Fibroblast of upper back skin (primary cell): Measurements from ENCODE around the gene KCNC3.

Source experiments
- DNase-seq: peaks from one replicate; pipeline ENCODE4 v3.0.0-alpha.2; 2013

Gene KCNC3

DNA sequence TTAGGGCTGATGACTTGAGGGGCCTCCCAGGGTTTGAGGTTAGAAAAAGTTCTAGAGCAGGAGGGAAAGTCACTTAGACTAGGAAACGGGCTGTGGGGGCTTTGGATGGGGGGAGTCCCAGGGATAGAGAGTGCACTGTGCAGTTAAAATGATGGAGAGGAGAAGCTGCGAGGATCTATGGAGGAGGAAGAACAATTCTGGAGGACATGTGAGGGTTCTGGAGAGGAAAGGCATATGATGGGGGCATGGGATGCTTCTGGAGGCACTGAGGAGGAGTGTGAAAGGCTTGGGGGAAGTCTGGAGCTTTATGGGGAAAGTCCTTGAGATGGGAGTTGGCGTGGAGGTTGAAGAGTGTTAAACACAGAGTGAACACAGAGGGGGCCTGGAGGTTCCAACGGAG, 2.2 kb downstream of the KCNC3 start:
- no peak for DNase-seq

DNA sequence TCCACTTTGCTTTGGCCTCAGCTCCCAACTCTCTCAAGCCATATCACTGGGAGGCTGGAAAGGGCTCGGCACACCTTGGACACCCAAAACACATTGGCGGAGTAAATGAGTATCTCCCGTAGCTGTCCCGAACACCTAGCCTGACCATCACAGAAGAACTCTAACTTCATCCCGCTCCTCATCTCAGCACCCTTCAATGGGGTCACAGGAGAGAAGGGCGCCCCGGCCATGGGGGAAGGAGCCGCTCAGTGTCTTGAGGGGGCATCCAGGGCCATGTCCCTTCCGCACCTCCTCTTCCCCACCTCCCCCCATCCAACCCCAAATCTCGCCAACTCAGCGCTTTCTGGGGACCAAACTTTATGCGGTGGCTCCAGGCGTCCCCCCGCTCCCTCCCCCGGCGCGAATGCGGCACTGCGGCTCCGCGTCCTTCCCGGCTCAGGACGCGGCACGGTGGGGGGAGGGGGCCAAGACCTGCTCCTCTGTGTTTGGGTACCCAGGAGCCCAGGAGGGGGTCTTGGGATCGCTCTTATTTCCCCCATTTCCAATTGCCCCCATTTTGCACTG, 3.0 kb downstream of the KCNC3 start:
- DNase-seq: no peak

DNA sequence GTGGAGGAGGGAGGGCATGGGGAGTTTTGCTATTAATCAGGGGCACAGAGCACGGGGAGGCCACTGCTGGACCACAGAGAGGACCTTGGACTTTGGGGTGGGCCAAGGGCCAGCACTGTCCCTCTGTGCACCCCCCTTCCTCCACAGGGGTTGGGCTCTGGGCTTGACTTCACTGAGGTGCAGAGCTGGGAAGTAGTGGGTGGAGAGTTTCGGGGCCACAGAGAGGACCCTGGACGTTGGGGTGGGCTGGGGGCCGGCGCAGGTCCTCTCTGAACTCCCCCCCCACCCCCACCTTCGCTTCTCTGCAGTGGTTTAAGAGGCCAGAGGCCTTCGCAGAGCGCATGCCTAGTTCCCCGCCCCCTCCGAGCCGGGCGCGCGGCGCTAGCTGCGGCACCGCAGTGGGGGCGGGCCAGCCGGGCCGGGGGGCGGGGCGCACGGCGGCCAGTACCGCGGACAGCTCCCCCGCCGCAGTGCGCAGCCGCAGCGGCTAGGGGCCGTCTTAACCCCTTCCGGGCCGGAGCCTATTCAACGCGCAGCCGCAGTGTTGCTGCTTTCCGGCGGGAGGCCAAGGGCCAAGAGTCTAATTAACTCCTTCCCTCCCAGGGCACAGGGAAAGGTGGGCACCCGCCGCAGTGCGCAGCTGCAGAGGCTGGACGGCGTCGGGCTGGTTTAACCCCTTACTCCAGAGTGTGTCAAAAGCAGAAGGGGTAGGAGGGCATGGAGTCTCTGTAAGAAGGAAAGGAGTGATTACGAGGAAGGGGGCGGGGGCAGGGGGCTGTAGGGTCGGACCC, 3.7 kb downstream of the KCNC3 start:
- peak; percentile 7 for DNase-seq

DNA sequence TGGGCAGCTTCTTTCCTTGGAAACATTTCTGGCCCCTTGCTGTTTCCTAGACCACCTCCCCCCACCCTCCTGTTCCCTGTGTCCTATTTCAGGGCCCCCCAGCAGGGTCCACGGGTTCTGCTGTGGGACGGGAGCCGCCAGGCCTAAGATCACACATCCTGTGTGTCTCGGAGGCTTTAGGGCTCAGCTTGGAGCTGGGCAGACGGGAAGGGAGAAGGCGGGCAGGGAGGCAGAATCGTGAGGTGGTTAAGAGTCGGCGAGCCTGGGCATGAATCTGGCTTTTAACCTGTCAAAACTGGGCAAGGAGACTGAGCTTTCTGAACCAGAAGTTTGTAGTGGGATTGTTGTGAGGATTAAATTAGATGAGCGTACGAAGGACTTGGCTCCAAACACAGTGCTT, 4.8 kb downstream of the KCNC3 start:
- no peak for DNase-seq

DNA sequence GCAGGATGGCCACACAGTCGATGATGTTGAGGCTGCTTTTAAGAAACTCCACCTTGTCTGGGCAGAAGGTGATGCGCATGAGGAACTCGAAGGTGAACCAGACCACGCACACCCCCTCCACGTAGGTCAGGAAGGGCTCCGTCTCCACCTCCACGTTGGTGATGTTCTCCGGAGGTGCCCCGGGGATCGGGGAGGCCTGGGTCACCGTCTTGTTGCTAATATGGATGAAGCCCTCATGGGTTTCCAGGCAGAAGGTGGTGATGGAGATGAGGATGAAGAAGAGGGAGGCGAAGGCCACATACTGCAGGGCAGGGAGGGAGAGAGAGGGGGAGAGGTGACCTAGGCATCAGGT, 5.4 kb downstream of the KCNC3 start:
- no peak for DNase-seq

DNA sequence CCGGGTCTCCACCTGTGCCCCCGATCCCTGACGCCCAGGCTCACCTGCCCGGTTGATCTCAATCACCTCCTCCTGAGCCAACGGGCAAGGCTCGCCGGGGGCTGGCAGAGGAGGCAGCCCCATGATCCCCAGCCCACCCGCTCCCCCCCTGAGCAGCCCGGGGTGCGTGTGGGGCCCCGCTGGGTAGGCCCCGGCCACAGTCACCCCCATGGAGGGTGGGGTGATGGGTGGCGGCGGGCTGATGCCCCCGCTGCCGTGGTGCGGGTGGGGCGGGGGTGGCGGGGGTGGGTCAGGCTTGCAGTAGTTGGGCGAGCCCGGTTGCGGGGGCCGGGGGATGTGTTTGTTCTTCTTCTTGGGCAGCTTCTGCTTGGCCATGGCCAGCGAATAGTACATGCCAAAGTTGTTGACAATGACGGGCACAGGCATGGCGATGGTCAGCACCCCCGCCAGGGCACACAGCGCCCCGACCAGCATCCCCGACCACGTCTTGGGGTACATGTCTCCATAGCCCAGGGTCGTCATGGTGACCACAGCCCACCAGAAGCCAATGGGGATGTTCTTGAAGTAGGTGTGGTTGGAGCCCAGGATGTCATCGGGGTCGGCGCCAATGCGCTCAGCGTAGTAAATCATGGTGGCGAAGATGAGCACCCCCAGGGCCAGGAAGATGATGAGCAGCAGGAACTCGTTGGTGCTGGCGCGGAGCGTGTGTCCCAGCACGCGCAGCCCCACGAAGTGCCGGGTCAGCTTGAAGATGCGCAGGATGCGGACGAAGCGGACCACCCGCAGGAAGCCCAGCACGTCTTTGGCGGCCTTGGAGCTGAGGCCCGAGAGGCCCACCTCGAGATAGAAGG, 6.0 kb downstream of the KCNC3 start:
- DNase-seq: no peak

DNA sequence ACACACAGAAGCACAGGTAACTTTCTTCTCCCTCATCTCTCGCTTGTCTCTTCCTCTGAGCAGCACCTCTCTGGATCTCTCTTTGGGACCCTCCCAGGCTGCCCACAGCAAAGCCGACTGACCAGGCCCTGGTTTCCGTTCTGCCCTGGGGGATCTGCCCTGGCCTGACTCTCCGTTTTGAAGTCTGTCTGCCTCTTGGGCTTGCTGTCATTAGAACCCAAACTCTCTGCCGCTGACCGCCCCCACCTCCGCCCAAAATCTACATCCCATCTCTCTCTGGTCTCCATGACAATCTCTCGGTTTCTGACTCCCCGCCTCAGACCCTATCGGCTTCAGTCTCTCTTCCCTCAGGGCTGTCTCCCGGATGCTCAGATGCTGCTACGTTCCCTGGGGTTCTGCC, 6.9 kb downstream of the KCNC3 start:
- no peak for DNase-seq

DNA sequence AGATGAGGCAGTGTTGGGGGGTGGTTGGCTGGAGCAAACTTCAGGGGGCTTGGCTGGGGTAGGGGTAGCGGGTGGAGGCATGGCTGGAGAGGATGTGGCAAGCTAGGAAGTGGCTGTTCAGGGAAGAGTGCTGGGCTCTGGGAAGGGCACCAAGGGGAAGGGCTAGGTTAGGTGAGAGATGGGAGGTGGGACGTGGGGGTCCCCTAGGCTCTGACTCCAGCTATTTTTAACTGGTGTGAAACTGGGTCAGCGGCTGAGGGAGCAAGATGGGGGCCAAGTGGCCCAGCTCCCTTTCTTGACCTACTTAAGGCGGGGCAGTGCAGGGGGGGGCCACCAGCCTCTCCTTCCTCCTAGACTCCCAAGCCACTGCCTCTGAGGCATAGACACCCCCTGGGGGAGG, 7.3 kb downstream of the KCNC3 start:
- DNase-seq: no peak

DNA sequence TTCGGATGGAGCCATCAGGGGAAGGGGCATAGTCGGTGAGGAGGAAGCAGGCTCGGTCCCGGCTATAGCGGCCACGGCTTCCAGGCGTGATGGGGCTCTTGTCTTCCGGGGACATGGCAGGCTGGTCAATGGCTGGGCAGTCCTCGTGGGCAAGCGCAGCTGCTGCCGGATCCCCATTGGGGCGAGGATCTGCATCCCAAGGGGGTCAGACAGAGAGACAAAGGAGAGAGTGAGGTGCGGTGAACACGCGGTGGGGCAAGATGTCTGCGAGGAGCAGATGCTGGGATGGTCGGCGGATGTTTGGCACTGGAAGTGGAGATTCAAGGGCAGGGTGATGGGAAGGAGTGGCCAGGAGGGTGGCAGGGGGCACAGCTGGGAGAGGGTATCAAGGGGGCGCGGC, 8.6 kb downstream of the KCNC3 start:
- no peak for DNase-seq

DNA sequence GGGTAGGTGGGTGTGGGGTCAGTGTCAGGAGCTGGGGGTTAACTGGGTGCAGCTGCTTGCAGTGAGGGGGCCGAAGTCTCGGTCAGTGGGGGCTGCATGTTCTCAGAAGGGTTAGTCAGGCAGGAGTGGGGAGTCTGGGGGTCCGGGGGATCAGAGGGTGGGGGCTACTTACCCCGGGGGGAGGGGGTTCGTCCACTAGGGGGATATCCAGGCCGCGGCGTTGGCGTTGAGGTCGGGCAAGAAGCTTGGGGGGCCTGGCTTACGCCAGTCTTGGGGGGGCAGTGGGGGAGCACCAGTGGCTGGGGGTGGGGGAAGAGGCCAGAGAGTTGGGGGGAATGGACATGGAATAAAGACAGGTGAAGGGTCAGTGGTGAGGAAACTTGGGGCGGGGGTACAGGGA, 9.1 kb downstream of the KCNC3 start:
- no peak for DNase-seq

DNA sequence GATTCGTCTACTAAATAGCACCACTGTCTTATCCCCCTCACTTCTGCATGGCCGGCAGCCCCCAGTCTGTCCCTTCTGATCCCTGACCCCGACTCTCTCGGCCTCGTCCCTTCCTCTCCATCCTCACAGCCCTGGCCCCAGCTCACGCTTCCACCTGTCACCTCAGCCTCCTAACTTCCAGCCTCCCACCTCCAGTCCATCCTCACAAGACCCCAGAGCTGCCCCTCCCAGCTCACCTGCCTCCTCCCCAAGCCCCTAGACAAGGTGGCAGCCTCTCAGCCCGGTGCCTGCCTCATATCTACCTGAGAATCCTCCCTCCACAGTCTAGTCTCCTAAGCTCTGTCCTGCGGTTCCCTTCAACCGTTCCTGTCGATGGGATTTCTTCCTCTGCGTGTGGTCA, 10.0 kb downstream of the KCNC3 start:
- no peak for DNase-seq

DNA sequence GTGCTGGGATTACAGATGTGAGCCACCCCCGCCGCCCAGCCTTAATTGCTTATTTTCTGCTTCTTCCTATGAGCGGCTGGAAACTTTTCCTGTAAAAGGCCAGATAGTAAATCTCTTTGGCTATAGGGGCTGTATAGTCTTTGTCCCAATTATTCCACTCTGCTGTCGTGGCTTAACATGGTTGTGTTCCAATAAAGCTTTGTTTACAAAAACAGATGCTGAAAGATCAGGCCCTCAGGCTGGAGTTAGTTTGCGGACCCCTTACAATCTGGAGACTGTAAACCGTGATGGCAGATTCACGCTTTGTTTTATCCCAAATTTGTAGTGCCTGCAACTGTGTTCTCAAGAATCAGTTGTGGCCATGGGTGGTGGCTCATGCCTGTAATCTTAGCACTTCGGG, 10.7 kb downstream of the KCNC3 start:
- no peak for DNase-seq

DNA sequence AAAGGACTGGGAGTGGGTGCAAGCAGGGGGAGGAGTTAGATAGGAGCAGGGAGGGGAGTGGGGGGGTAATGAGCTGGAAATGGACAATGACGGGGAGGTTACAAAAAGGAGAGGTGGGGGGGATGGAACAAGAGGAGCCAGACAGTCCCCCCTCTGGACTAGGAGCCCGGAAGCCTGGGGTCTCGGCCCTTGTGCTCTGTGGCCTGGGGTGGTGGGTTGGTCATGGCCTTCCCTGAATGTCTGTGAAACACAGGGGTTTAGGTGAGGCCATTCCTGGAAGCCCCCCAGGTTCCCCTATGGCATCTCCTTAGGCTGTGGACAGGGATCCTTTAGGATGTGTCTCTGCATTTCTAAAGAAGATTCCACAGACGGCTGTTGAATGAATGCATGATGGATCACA, 12.1 kb downstream of the KCNC3 start:
- no peak for DNase-seq

DNA sequence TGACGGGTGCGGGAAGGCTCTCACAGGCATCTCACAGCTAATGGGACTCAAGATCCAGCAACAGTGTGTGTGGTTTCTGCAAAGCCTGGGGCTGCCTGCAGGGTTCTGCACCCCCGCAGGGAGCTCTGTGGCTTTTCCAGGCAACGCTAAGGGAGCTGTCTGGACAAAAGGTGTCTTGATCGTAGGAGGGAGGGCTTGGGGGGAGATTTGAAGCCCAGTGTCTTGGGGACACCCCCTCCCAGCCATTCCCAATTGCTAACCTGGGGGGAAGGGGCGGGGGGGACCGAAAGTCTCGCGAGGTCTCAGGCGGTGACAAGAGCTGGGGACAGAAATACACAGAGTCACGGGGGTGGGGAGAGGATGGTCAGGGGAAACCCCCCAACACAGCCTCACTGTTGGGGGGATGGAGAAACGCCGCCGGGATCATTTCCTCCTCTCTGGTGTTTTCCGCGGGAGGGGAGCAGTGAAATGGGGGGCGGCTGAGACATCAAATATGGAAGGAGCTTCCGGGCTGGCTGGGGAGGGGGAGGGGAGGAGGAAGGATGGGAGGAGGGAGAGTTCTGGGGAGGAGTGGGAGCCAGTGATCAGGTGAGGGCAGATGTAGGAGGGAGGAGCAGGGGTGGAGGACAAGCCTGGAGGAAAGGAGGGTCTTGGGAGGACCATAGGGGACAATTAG, 13.3 kb downstream of the KCNC3 start:
- no peak for DNase-seq

DNA sequence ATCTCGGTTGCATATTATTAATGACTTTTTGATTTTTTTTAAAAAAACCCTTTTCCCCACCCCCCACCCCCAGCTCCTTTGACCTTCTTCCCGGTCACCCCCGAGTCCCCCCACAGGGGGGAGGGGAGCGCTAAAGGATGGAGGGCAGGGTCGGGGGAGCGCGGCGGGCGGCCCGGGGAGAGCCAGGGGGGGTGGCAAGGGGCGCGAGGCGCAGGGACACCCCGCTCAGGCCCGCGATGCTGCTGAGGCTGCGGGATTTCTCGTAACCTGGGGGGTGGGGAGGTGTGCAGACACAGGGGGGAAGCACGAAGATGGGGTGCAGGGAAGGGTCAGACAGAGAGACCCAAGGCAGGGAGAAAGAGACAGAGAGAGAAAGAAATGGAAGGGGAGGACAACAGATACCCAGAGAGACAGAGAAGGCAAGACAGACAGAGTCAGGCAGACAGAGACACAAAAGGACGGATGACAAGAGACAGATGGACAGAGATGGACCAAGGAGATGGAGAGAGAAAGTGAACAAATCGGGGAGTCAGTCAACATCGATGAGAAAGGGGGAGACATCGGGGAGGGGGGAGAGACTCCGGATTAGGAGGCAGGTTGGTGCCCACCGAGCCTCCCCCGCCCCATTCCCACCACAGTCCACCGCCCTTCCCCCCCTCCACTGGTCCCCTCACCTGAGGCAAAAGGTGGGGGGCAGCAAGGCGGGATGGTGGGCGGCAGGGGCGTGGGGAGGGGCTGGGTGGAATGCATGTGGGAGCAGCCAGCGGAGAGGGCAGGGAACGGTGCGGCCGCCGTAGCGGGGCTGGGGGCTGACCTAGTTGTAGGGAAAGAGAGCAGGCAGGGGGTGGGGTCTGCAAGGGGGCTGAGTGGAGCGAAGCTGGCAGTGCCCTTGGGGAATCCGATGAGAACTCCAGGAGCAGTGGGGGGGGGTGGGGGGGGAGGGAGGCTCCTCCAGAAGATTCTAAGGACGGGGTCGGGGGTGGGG, 14.2 kb downstream of the KCNC3 start:
- no peak for DNase-seq

DNA sequence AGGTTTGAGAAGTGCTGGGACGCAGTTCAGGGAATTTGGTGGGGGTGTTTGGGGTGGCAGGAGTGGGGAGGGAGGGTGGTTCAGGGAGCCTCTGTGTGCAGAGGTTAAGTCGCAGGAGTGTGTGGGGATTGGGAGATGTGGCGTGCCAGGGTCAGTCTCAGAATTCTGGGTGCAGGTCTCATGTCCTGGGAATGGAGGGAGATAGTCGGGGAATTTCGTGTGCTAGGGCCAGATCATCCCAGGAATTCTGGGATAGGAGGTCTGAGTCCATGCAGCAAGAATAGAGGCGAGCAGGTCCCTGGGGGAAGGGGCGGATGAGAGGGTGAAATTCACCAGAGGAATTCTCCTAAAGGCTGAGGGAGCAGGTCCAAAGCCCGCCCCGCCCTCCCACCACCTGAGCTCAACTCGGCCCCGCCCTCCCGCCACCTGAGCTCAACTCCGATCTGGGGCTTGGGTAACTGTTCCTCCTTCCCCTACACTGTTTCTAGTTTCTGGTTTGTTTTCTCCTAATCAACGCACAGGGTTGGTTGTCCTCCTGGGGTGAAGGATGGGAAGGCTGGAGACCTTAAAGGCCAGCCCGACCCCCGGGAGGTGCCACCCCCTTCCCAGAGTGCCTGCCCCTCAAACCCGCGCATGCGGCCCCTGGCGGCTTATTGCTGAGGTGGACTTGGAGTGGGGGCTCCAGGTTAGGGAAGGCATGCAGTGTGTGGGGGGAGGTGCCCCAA, 15.2 kb downstream of the KCNC3 start:
- DNase-seq: no peak

DNA sequence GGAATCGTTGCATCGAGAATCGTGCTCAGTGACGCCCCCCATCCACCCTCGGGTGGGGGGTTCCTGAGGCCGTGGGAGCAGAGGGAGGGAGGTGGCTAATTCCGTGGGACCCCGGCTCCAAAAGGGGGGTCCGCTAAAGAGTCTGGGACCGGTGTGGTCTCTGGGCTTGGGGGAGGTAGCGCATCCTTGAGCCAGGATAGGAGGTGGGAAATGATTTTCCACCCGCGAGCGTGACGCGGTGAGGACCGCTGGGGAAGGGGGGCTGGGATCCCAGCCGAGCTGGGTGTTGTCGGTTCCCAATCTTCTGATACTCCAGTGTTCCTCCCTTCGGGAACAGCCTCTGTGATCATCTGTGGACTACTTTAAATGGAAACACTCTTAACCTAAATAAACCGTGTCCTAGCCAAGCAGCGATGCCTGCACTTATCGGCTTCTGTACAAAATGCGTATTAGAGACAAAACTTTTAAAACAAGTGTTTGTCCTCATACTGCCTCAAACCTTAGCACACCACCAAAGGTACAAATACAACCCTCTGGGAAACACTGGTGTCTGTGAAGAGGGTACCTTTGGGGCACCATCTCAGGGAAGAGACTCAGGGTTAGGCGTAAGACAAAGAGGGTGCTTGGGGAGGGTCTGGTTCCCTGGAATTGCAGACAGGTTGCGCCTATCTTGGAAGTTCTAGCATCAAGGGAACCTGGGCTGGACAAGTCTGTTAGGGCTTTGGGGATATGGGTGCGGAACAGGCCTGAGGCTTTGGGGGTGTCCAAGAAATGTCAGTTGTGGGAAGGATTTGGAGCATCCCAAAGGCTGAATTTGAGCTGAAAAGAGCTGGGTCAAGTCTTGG, 16.0 kb downstream of the KCNC3 start:
- no peak for DNase-seq

DNA sequence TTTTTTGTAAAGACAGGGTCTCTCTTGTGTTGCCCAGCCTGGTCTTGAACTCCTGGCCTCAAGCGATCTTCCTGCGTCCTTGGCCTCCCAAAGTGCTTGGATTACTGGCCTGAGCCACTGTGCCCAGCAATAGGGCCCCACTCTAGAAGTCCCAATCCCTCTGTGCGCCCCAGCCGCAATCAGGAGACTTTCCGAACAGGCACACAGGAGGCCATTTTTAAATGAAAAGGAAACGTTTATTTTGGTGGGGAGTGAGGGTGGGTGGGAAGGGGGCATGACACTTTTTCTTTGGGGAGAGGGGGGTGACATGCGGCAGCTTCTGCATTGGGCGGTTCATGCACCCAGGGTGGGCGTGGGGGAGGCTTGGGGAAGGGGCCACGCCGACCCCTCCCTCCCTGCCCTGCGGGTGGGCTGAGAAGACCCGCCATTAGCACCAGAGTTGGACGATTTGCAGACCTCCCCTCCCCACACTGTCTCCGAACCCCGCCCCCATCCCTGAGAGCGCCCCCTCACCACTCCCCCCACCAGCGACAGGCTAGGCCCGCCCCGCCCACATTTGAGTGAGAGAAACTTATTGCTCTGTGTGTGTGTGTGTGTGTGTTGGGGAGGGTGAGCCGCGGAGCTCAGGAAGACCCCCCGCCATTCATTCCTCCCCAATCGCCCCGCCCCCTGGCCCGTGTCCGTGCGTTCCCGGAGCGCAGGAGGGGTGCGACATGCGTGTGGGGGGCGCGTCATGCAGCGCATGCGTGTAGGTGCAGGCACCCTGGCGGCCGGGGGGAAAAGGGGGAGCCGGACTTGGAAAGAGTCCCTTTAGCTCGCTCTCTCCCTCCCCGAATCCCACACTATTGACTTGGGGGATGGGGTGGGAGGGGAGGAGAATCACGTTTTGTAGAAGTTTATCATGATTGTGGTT, 17.2 kb downstream of the KCNC3 start:
- no peak for DNase-seq

DNA sequence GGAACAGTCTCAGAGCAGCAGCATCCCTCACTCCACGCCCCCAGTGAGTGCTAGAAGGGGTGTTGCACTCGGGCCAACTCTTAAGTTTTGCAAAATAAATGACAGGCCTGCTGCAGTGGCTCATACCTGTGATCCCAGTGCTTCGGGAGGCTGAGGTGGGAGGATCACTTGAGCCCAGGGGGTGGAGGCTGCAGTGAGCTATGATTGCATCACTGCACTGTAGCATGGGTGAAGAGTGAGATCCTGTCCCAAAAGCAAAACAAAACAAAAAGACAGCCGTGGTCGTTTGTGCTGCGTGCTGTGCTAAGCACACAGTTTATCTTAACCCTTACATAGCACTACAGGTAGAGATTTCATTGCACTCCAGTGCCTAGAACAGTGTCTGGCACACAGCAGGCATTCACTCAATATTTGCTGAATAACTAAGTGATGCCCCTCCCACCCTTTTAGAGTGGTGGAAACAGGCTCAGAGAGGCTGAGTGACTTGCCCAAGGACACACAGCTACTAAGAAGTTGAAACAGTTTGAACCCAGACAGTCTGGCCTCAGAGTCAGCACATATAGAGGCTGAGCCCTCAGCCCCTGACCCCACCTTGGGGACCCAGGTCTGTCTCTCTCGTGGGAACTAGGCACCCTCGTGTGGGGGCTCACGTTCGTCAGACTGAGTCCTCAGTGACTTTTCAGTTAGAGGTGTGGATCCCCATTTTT, 18.3 kb downstream of the KCNC3 start:
- no peak for DNase-seq
